Calu3 (cell line): ENCODE measurements around the gene TUT7. TPM values are rescaled to one million over a fixed set of nuclear protein-coding genes. Genes with fewer than 3 reads are reported as not detected.

Source experiments
- BruUV-seq: library from RNA; stranded (reverse); fragments of 400-500 nt; replicated peaks from 2 replicates; lab custom pipeline; 2021; lab: Mats Ljungman, UMichigan
- CTCF ChIA-PET: fragments of 300-600 bp; sonication (Branson Sonifier 250); formaldehyde crosslinking; loops from one replicate; lab custom pipeline; 2022; ENCODE audit warnings: antibody characterized with exemption; lab: Charles Lee
- DNase-seq: peaks from one replicate; pipeline ENCODE4 v3.0.0; 2022
- H3K27ac Mint-ChIP-seq: one replicate; pipeline ENCODE4 v1.8.0; 2022; ENCODE audit warnings: mixed read lengths; ENCODE audit not compliant: unreplicated experiment
- H3K27me3 Mint-ChIP-seq: one replicate; pipeline ENCODE4 v1.8.0; 2022; ENCODE audit warnings: mixed read lengths; ENCODE audit not compliant: unreplicated experiment
- H3K36me3 Mint-ChIP-seq: one replicate; pipeline ENCODE4 v1.8.0; 2022; ENCODE audit warnings: mild to moderate bottlenecking, moderate library complexity, mixed read lengths; ENCODE audit not compliant: insufficient read depth, unreplicated experiment
- H3K4me1 Mint-ChIP-seq: one replicate; pipeline ENCODE4 v1.8.0; 2022; ENCODE audit warnings: mild to moderate bottlenecking, low read depth, mixed read lengths; ENCODE audit not compliant: unreplicated experiment
- H3K4me3 Mint-ChIP-seq: one replicate; pipeline ENCODE4 v1.8.0; 2022; ENCODE audit warnings: mild to moderate bottlenecking, low read depth, moderate library complexity, mixed read lengths; ENCODE audit not compliant: unreplicated experiment
- H3K9me3 Mint-ChIP-seq: one replicate; pipeline ENCODE4 v1.8.0; 2022; ENCODE audit warnings: low read depth, mixed read lengths; ENCODE audit not compliant: unreplicated experiment
- CTCF ChIP-seq: fragments of 200-600 bp; IDR thresholded peaks from one replicate; pipeline ENCODE4 v1.8.0; 2022; ENCODE audit warnings: antibody characterized with exemption; ENCODE audit not compliant: unreplicated experiment
- intact Hi-C: fragments of 100-400 bp; cut with micrococcal nuclease; formaldehyde crosslinking; loops from one replicate; pipeline ENCODE4 v1.10.0; 2022; ENCODE audit not compliant: unreplicated experiment
- total RNA-seq: library from RNA; stranded (reverse); gene quantifications from 2 replicates; pipeline ENCODE4 v1.2.3, GENCODE V29; 2022

TUT7 gene
- total RNA-seq, 1 experiment from 2014 or later: 16.2 TPM

DNA sequence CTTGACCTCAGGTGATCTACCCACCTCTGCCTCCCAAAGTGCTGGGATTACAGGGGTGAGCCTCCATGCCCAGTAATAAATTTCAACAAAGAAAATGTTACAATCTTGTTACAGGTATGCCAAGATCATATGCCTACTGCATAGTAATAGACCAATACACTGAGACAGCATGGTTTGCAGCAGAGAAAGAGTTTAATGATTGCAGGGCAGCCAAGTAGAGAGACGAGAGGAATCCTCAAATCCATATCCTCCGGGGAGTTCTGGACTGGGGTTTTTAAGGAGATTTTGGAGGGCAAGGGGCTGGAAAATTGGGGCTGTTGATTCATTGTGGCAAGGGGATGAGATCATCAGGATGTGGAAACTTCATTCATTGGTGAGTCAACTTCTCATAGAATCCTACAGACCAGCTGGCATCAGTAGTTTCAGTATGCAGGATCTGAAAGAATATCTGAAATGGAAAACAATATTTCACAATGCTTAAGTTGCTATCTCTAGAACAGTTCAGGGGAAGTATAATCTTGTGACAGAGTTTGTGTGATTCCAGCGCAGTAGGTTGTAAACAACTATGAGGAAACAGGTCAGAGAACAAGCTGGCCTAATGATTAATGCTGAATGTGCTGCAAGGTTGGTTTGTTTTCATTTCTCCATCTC is 14.8 kb upstream of the TUT7 start:
- no peak overlapping the region for H3K27ac Mint-ChIP-seq
- CTCF ChIA-PET: no interaction called here
- no peaks in the 10 kb centered on the region for H3K36me3 Mint-ChIP-seq
- intact Hi-C loops: no loop called here
- BruUV-seq: no TSS peak
- H3K4me3 Mint-ChIP-seq: no peak overlapping the region
- peaks cover 8% of the 10 kb centered on the region for H3K9me3 Mint-ChIP-seq
- no peak for DNase-seq
- no peaks in the 10 kb centered on the region for H3K4me1 Mint-ChIP-seq
- no peak for TF ChIP-seq CTCF
- H3K27me3 Mint-ChIP-seq: peaks cover 31% of the 10 kb centered on the region

DNA sequence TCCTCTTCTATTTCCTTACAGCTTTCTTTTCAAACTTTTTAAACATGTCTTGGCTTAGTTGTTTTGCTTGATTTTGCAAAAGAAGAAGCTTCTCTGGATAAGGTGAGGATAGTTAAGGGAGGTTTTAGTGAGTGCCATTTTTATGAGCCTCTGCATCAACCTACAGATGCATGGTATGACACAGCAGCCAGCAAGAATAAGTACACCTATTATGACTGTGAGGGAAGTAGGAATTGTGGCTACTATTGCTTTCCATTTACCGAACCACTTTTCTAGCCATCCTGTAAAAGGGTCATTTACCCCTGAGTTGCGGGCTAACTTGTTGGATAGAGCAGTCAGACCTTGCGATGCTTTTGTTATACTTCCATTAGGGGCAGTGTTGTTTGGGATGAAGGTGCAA is 7.0 kb upstream of the TUT7 start:
- H3K36me3 Mint-ChIP-seq: no peaks in the 10 kb centered on the region
- H3K27me3 Mint-ChIP-seq: peaks cover 6% of the 10 kb centered on the region
- no peak for DNase-seq
- no peak overlapping the region for H3K27ac Mint-ChIP-seq
- TF ChIP-seq CTCF: no peak
- intact Hi-C loops: no loop called here
- no peaks in the 10 kb centered on the region for H3K4me1 Mint-ChIP-seq
- BruUV-seq: no TSS peak
- CTCF ChIA-PET: no interaction called here
- no peak overlapping the region for H3K4me3 Mint-ChIP-seq
- no peaks in the 10 kb centered on the region for H3K9me3 Mint-ChIP-seq

DNA sequence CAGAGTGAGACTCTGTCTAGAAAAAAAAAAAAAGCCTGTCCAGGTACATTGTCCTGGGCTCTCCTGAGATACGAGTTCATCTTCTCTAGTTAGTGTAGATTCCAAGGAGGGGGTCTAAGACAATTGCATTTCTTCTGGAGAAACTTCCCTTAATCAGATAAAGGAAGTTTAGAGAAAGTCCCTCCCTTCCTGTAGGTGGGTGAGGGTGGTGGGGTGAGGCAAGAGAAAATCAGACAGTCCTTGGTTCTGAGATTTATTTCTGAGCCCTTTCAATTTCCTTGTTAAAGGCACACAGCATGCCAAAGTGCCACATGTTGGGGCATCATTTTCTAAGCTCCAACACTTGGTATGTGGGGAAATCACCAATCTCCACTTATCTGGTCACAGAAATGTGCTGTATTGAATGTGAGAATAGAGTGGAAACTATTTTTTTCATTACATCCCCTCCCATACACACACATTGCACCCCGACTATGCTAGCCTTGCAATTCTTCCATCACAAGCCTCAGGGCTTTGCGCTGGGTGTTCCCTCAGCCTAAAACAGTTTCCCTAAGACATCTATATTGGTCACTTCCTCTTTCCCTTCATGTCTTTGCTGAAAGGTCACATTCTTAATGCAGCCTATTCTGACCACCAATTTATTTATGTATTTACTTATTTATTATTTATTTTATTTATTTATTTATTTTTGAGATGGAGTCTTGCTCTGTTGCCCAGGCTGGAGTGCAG is 5.1 kb upstream of the TUT7 start:
- Mint-ChIP-seq H3K27ac (no peak overlapping the region), H3K4me1 (no peaks in the 10 kb centered on the region), H3K36me3 (peaks cover 7% of the 10 kb centered on the region), H3K4me3 (no peak overlapping the region), H3K27me3 (no peaks in the 10 kb centered on the region), H3K9me3 (no peaks in the 10 kb centered on the region)
- no peak for DNase-seq
- no TSS peak for BruUV-seq
- intact Hi-C loops: no loop called here
- no peak for TF ChIP-seq CTCF
- CTCF ChIA-PET: no interaction called here

- intact Hi-C loops: no loop called here
- no peak for DNase-seq
- Mint-ChIP-seq H3K9me3 (no peaks in the 10 kb centered on the region), H3K27ac (no peak overlapping the region), H3K36me3 (peaks cover 17% of the 10 kb centered on the region), H3K4me1 (no peaks in the 10 kb centered on the region), H3K4me3 (no peak overlapping the region), H3K27me3 (no peaks in the 10 kb centered on the region)
- CTCF ChIA-PET: no interaction called here
- no peak for TF ChIP-seq CTCF
- BruUV-seq: no TSS peak
Observed at GRCh38 chr9:86356871-86357866, 3.0 kb upstream of the TUT7 start.
